Measurements from ENCODE around the gene ADCY5.

The ADCY5 gene

GRCh38 chr3:123424999-123425712, 23.7 kb downstream of the ADCY5 start:
- DNase-seq = no peak

GRCh38 chr3:123424321-123424998, 24.4 kb downstream of the ADCY5 start:
- DNase-seq = peak in 1 of 2 donors; percentile 39

- no peak for DNase-seq
Measured at GRCh38 chr3:123423806-123424205, 25.1 kb downstream of the ADCY5 start.

GRCh38 chr3:123423031-123423430, 25.9 kb downstream of the ADCY5 start:
- no peak for DNase-seq

GRCh38 chr3:123422457-123422856, 26.4 kb downstream of the ADCY5 start:
- no peak for DNase-seq

- DNase-seq = peak in 1 of 2 donors; percentile 47
Measured at GRCh38 chr3:123421353-123422174, 27.3 kb downstream of the ADCY5 start.

GRCh38 chr3:123420416-123420968, 28.4 kb downstream of the ADCY5 start:
- DNase-seq = peak in 1 of 2 donors; percentile 33

GRCh38 chr3:123419850-123420297, 29.0 kb downstream of the ADCY5 start:
- DNase-seq = peak; percentile 41 to 52

GRCh38 chr3:123419181-123419849, 29.6 kb downstream of the ADCY5 start:
- DNase-seq = no peak

GRCh38 chr3:123416647-123417046, 32.2 kb downstream of the ADCY5 start:
- no peak for DNase-seq

- no peak for DNase-seq
Measured at GRCh38 chr3:123416173-123416572, 32.7 kb downstream of the ADCY5 start.

- DNase-seq = no peak
Measured at GRCh38 chr3:123414973-123415775, 33.7 kb downstream of the ADCY5 start.

- DNase-seq = peak; percentile 36 to 39
Measured at GRCh38 chr3:123412811-123413604, 35.9 kb downstream of the ADCY5 start.

- no peak for DNase-seq
Measured at GRCh38 chr3:123412076-123412475, 36.8 kb downstream of the ADCY5 start.

GRCh38 chr3:123411340-123412040, 37.4 kb downstream of the ADCY5 start:
- DNase-seq = no peak

- no peak for DNase-seq
Measured at GRCh38 chr3:123410149-123410515, 38.8 kb downstream of the ADCY5 start.

- no peak for DNase-seq
Measured at GRCh38 chr3:123409443-123410148, 39.3 kb downstream of the ADCY5 start.

GRCh38 chr3:123406598-123406997, 42.3 kb downstream of the ADCY5 start:
- peak; percentile 12 to 20 for DNase-seq

- DNase-seq = no peak
Measured at GRCh38 chr3:123405936-123406510, 42.9 kb downstream of the ADCY5 start.
